ENCODE measurements around the gene MMADHC.

GRCh38 chr2:149566652-149567051, 20.9 kb downstream of the MMADHC start:
- TF ChIP-seq GATA3 (IDR thresholded peaks at IDR 0.05; ENCODE audit: low read depth, low read length) (no peak), GATA2 (IDR thresholded peaks at IDR 0.05; ENCODE audit: low read depth, low read length) (no peak)
